HCT116 (cell line): ENCODE results near the gene COL28A1. TPM values are rescaled to one million over a fixed set of nuclear protein-coding genes. Genes with fewer than 3 reads are reported as not detected.

ENCODE experiments used
- ATAC-seq: fragments of 200-7000 bp; cut with Tn5 transposase; 2 replicates; pipeline ENCODE4 v1.9.1; 2020; ENCODE audit warnings: mild to moderate bottlenecking, moderate library complexity
- BruUV-seq: library from RNA; stranded (reverse); fragments of 400-500 nt; replicated peaks from 2 replicates; lab custom pipeline; 2021; lab: Mats Ljungman, UMichigan
- CTCF ChIA-PET: fragments of 300-600 bp; sonication (Branson Sonifier 250); formaldehyde crosslinking; loops from one replicate; lab custom pipeline; 2021; ENCODE audit warnings: antibody characterized with exemption; lab: Charles Lee
- POLR2A ChIA-PET: fragments of 300-600, 350-600 bp; sonication (Branson Sonifier 250); formaldehyde crosslinking; loops from one replicate; lab custom pipeline; 2021; ENCODE audit warnings: antibody characterized with exemption; lab: Charles Lee
- RAD21 ChIA-PET, 2 experiments: fragments of 300-600 bp; sonication (Branson Sonifier 250); formaldehyde crosslinking; loops; one replicate each; lab custom pipeline; 2023; ENCODE audit warnings: low total read pairs in 2 of 2; ENCODE audit not compliant: uncharacterized antibody in 2 of 2, unreplicated experiment in 2 of 2, low non-redundant PET in 1 of 2; lab: Charles Lee
- DNase-seq: peaks from one replicate; pipeline ENCODE4 v3.0.0-alpha.2; 2010; ENCODE audit warnings: low read depth, low spot score
- H2AFZ ChIP-seq: fragments of 200-600 bp; shearing (Covaris generic), sonication (generic); 2 replicates; pipeline ENCODE4 v1.6.1; 2017; ENCODE audit warnings: low read depth, mixed run types, mixed read lengths, antibody characterized with exemption, low read length; ENCODE audit not compliant: poor library complexity, severe bottlenecking
- H3K27ac ChIP-seq: 2 replicates; pipeline ENCODE4 v1.5.1; 2012; ENCODE audit warnings: low read depth, low read length
- H3K27me3 ChIP-seq: fragments of 200-600 bp; sonication (generic); 2 replicates; pipeline ENCODE4 v1.6.1; 2016; ENCODE audit warnings: mixed run types, low read length, mixed read lengths; ENCODE audit not compliant: insufficient read depth
- H3K36me3 ChIP-seq, 2 experiments: fragments of 200-500 bp in 1 of 2; fragments of 200-600 bp in 1 of 2; sonication (Bioruptor generic) in 1 of 2; sonication (generic) in 1 of 2; 2 replicates each; pipeline versions ENCODE4 v1.5.1 to v1.6.1; 2014 to 2016; ENCODE audit warnings: low read length in 2 of 2, inconsistent platforms in 1 of 2, mixed read lengths in 1 of 2, mixed run types in 1 of 2; ENCODE audit not compliant: insufficient read depth in 2 of 2, control insufficient read depth in 1 of 2
- H3K4me1 ChIP-seq, 2 experiments: fragments of 200-600 bp in 1 of 2; sonication (generic) in 1 of 2; 2 replicates each; pipeline versions ENCODE4 v1.5.1 to v1.6.1; 2012 to 2017; ENCODE audit warnings: low read length in 2 of 2, inconsistent platforms in 1 of 2, mild to moderate bottlenecking in 1 of 2, mixed read lengths in 1 of 2, mixed run types in 1 of 2, moderate library complexity in 1 of 2; ENCODE audit not compliant: insufficient read depth in 2 of 2, control insufficient read depth in 1 of 2
- H3K4me2 ChIP-seq: fragments of 200-600 bp; sonication (generic); 2 replicates; pipeline ENCODE4 v1.6.1; 2017; ENCODE audit warnings: mixed run types, low read length, mixed read lengths
- H3K4me3 ChIP-seq, 2 experiments: fragments of 200-600 bp in 1 of 2; sonication (generic) in 1 of 2; replicated peaks in 1 of 2; 2 replicates each; pipeline ENCODE4 v1.5.1; 2011 to 2016; ENCODE audit warnings: low read length in 2 of 2, control low read depth in 1 of 2, low read depth in 1 of 2, mild to moderate bottlenecking in 1 of 2, mixed read lengths in 1 of 2, mixed run types in 1 of 2
- H3K79me2 ChIP-seq: fragments of 200-600 bp; sonication (generic); 2 replicates; pipeline ENCODE4 v1.6.1; 2017; ENCODE audit warnings: mild to moderate bottlenecking, mixed run types, low read length, moderate library complexity, mixed read lengths; ENCODE audit not compliant: insufficient read depth
- H3K9ac ChIP-seq: fragments of 200-600 bp; sonication (generic); 2 replicates; pipeline ENCODE4 v1.6.1; 2016; ENCODE audit warnings: low read length, mixed read lengths
- H3K9me2 ChIP-seq: fragments of 200-600 bp; sonication (generic), shearing (Covaris generic); 2 replicates; pipeline ENCODE4 v1.6.1; 2017; ENCODE audit warnings: mixed run types, mild to moderate bottlenecking, moderate library complexity; ENCODE audit not compliant: insufficient read depth
- H3K9me3 ChIP-seq, 2 experiments: fragments of 200-500 bp in 1 of 2; fragments of 200-600 bp in 1 of 2; sonication (Bioruptor generic) in 1 of 2; sonication (generic) in 1 of 2; 2 replicates each; pipeline ENCODE4 v1.6.1; 2014 to 2017; ENCODE audit warnings: low read length in 2 of 2, mixed read lengths in 2 of 2, inconsistent platforms in 1 of 2, low read depth in 1 of 2, mild to moderate bottlenecking in 1 of 2, mixed run types in 1 of 2, moderate library complexity in 1 of 2; ENCODE audit not compliant: control insufficient read depth in 1 of 2, insufficient read depth in 1 of 2
- H4K20me1 ChIP-seq: fragments of 200-600 bp; sonication (generic), shearing (Covaris generic); 2 replicates; pipeline ENCODE4 v1.6.1; 2017; ENCODE audit warnings: mixed run types, mild to moderate bottlenecking, moderate library complexity; ENCODE audit not compliant: insufficient read depth
- CBX3 ChIP-seq: IDR thresholded peaks from 2 replicates; pipeline ENCODE4 v1.6.1; 2012; ENCODE audit warnings: low read depth
- CTCF ChIP-seq, 3 experiments: fragments of 200-600 bp in 1 of 3; sonication (generic) in 1 of 3; IDR thresholded peaks in 2 of 3; conservative IDR thresholded peaks in 1 of 3; 2 replicates each; pipeline ENCODE4 v1.5.1; 2012 to 2017; ENCODE audit warnings: low read depth in 2 of 3, low read length in 2 of 3, antibody characterized with exemption in 1 of 3, borderline replicate concordance in 1 of 3, control low read depth in 1 of 3, mild to moderate bottlenecking in 1 of 3, mixed read lengths in 1 of 3, mixed run types in 1 of 3, moderate library complexity in 1 of 3; ENCODE audit not compliant: insufficient read depth in 1 of 3
- EGR1 ChIP-seq: IDR thresholded peaks from 2 replicates; pipeline ENCODE4 v1.6.1; 2012; ENCODE audit warnings: low read depth
- EZH2 ChIP-seq: fragments of 200-600 bp; sonication (generic); IDR thresholded peaks from 2 replicates; pipeline ENCODE4 v1.6.1; 2017; ENCODE audit warnings: antibody characterized with exemption, mixed run types
- FOSL1 ChIP-seq: IDR thresholded peaks from 2 replicates; pipeline ENCODE4 v1.6.1; 2012; ENCODE audit warnings: low read depth
- JUND ChIP-seq: IDR thresholded peaks from 2 replicates; pipeline ENCODE4 v1.6.1; 2012
- MAX ChIP-seq: IDR thresholded peaks from 2 replicates; pipeline ENCODE4 v1.6.1; 2012
- POLR2A ChIP-seq: IDR thresholded peaks from 2 replicates; pipeline ENCODE4 v1.7.0; 2011; ENCODE audit warnings: borderline replicate concordance; ENCODE audit not compliant: insufficient read depth, insufficient read length; ENCODE audit errors: extremely low read depth
- SP1 ChIP-seq: IDR thresholded peaks from 2 replicates; pipeline ENCODE4 v1.6.1; 2012; ENCODE audit warnings: low read depth
- SRF ChIP-seq: IDR thresholded peaks from 2 replicates; pipeline ENCODE4 v1.6.1; 2012; ENCODE audit warnings: low read depth
- YY1 ChIP-seq: IDR thresholded peaks from 2 replicates; pipeline ENCODE4 v1.6.1; 2011; ENCODE audit warnings: low read length, low read depth, moderate library complexity, mild to moderate bottlenecking; ENCODE audit not compliant: insufficient replicate concordance; ENCODE audit errors: extremely low read depth
- ZFX ChIP-seq: fragments of 450-650 bp; IDR thresholded peaks from 2 replicates; pipeline ENCODE4 v1.6.1; 2017
- intact Hi-C: fragments of 100-400 bp; cut with micrococcal nuclease; formaldehyde crosslinking; loops from 2 replicates; pipeline ENCODE4 v1.10.0; 2022
- total RNA-seq: library from RNA; stranded (reverse); gene quantifications from one replicate; pipeline ENCODE4 v1.2.1, GENCODE V29; 2021; ENCODE audit not compliant: unreplicated experiment
- TF ChIP-seq, protein P1 (sequence below): IDR thresholded peaks from 2 replicates; pipeline ENCODE4 v1.6.1; 2012; ENCODE audit warnings: low read depth

Gene COL28A1
- total RNA-seq, 1 experiment from 2014 or later: 0.12 TPM

DNA sequence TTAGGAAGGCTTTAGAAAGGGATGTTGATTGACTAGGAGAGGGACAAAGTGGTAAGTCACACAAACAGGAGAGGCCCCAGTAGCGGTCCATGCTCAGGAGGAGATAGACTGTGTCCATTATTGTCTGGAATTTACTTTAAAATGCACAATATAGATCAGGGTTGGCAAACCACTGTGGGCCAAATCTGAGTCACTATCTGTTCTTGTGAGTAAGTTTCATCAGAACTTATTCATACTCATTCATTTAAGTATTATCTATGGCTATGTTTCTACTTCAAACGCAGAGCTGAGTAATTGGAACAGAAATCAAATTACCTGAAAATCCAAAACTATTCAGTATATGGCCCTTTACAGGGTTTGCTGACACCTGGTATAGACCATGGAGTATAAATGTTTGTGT is 166.5 kb downstream of the COL28A1 start:
- no TSS peak for BruUV-seq
- H3K27ac ChIP-seq: no peak overlapping the region
- ATAC-seq: no peak
- CTCF ChIA-PET: no interaction called here
- H3K4me2 ChIP-seq: no peak overlapping the region
- H3K4me3 ChIP-seq: no peak overlapping the region
- H4K20me1 ChIP-seq: no peaks in the 10 kb centered on the region
- RAD21 ChIA-PET: no interaction called here
- no peak overlapping the region for H2AFZ ChIP-seq
- TF ChIP-seq MAX: no peak
- no peak for TF ChIP-seq SRF
- no peak for TF ChIP-seq CTCF (IDR thresholded peaks at IDR 0.05 in 2 of 3, conservative IDR thresholded peaks at IDR 0.05 in 1 of 3; ENCODE audit: borderline replicate concordance in 1 of 3, insufficient read depth in 1 of 3, low read depth in 2 of 3, low read length in 2 of 3)
- no peak for TF ChIP-seq SP1
- no peaks in the 10 kb centered on the region for H3K27me3 ChIP-seq
- no peak for DNase-seq
- no peaks in the 10 kb centered on the region for H3K9me2 ChIP-seq
- H3K4me1 ChIP-seq: no peaks in the 10 kb centered on the region
- POLR2A ChIA-PET: no interaction called here
- H3K9ac ChIP-seq: no peak overlapping the region
- no peaks in the 10 kb centered on the region for H3K36me3 ChIP-seq
- no peaks in the 10 kb centered on the region for H3K79me2 ChIP-seq
- intact Hi-C loops: no loop called here
- H3K9me3 ChIP-seq: no peaks in the 10 kb centered on the region

DNA sequence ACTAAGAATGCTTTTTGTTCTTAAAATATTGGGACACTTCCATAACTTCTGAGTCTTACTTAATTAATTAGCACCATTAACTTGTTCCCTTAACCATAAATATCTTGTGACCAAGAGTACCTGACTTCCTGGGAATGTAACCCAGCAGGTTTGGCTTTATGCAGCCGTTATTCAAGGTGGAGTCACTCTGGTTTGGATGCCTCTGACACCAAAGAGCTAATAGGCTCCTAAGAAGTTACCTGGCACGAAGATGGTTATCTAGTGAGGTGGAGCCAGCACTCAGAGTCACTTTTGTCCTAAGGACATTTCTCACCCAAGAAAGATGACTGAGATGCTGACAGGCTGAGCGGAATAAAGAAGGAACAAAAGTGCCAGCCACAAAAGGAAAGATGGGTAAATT is 181.0 kb downstream of the COL28A1 start:
- Histone ChIP-seq H4K20me1 (no peaks in the 10 kb centered on the region), H3K4me1 (peaks cover 7 to 13% of the 10 kb centered on the region in 2 experiments), H3K27ac (no peak overlapping the region), H3K27me3 (no peaks in the 10 kb centered on the region), H3K4me2 (peak overlapping the region; percentile 26), H3K36me3 (no peaks in the 10 kb centered on the region), H2AFZ (no peak overlapping the region), H3K9me3 (no peaks in the 10 kb centered on the region), H3K9ac (no peak overlapping the region), H3K79me2 (no peaks in the 10 kb centered on the region), H3K9me2 (no peaks in the 10 kb centered on the region), H3K4me3 (no peak overlapping the region)
- DNase-seq (peak; percentile 19), ATAC-seq (peak; percentile 66)
- ChIA-PET CTCF (no interaction called here), RAD21 (no interaction called here), POLR2A (no interaction called here)
- TF ChIP-seq EGR1 (no peak), CBX3 (peak; percentile 43; the same call in 1 of the 2 replicates), EZH2 (no peak), ZFX (no peak), SP1 (peak; percentile 70), POLR2A (no peak), FOSL1 (peak; percentile 26; the same call in 1 of the 2 replicates), JUND (peak; percentile 23; the same call in 1 of the 2 replicates), YY1 (no peak), CTCF (IDR thresholded peaks at IDR 0.05 in 2 of 3, conservative IDR thresholded peaks at IDR 0.05 in 1 of 3; ENCODE audit: borderline replicate concordance in 1 of 3, insufficient read depth in 1 of 3, low read depth in 2 of 3, low read length in 2 of 3) (no peak)
- TF ChIP-seq, protein P1, sequence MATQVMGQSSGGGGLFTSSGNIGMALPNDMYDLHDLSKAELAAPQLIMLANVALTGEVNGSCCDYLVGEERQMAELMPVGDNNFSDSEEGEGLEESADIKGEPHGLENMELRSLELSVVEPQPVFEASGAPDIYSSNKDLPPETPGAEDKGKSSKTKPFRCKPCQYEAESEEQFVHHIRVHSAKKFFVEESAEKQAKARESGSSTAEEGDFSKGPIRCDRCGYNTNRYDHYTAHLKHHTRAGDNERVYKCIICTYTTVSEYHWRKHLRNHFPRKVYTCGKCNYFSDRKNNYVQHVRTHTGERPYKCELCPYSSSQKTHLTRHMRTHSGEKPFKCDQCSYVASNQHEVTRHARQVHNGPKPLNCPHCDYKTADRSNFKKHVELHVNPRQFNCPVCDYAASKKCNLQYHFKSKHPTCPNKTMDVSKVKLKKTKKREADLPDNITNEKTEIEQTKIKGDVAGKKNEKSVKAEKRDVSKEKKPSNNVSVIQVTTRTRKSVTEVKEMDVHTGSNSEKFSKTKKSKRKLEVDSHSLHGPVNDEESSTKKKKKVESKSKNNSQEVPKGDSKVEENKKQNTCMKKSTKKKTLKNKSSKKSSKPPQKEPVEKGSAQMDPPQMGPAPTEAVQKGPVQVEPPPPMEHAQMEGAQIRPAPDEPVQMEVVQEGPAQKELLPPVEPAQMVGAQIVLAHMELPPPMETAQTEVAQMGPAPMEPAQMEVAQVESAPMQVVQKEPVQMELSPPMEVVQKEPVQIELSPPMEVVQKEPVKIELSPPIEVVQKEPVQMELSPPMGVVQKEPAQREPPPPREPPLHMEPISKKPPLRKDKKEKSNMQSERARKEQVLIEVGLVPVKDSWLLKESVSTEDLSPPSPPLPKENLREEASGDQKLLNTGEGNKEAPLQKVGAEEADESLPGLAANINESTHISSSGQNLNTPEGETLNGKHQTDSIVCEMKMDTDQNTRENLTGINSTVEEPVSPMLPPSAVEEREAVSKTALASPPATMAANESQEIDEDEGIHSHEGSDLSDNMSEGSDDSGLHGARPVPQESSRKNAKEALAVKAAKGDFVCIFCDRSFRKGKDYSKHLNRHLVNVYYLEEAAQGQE: no peak
- intact Hi-C loops: loop anchor here (5.0 kb wide), 2 partner anchors 172 to 252 kb away; partner anchors contain the start of gene C1GALT1
- no TSS peak for BruUV-seq
